ENCODE results near the gene ESRRG.

The ESRRG gene

DNA sequence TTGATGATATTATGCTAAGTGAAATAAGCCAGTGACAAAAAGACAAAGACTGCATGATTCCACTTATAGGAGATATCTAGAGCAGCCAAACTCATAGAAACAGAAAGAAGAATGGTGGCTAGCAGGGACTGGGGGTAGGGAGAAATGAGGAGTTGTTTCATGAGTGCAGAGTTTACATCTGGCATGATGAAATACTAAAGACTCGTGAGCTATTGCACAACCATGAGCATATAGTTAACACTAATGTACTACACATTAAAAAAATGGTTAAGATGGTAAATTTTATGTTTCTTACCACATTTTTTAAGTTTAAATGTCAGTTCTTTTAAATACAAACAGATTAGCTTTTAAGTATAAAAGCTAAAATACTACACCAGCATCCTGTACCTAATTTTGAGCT is 57.8 kb downstream of the ESRRG start:
- Histone ChIP-seq H3K4me3 (0 out of 2 replicates have a peak overlapping the region, but pooled peaks have one; percentile 18), H3K9ac (ENCODE audit: insufficient read length) (no peak overlapping the region), H3K9me3 (ENCODE audit: low read depth, low read length) (no peaks in the 10 kb centered on the region), H3K36me3 (ENCODE audit: insufficient read depth, low read length) (no peaks in the 10 kb centered on the region), H3K27ac (peak overlapping the region; percentile 84)
- peak; percentile 58 for DNase-seq (ENCODE audit: low read depth, low spot score)
- no peak for TF ChIP-seq POLR2AphosphoS5 (IDR thresholded peaks at IDR 0.05; ENCODE audit: borderline replicate concordance, low read depth, low read length)
- TF ChIP-seq FOXP2 (optimal IDR thresholded peaks at IDR 0.05; ENCODE audit: control extremely low read depth, extremely low read length, insufficient read depth): no peak
- no peak for TF ChIP-seq EZH2 (IDR thresholded peaks at IDR 0.05)

DNA sequence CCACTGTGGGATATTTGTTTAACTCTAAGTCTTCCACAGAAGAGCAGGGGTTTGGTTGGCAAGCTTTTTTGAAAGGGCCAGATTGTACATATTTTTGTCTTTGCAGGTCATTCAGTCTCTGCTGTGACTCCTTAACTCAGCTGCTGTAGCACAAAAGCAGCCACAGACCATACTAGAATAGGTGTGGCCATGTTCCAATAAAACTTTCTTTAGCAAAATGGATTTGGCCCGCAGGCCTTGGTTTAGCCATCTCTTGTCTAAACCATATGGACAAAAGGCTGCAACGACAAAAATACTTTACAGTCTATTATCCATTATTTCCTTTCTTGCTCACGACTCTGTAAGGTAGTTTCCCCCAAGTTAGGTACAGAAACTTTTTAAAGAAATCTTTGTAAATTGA is 60.5 kb downstream of the ESRRG start:
- no peak for TF ChIP-seq EZH2 (IDR thresholded peaks at IDR 0.05)
- TF ChIP-seq FOXP2 (optimal IDR thresholded peaks at IDR 0.05; ENCODE audit: control extremely low read depth, extremely low read length, insufficient read depth): no peak
- no peak for TF ChIP-seq POLR2AphosphoS5 (IDR thresholded peaks at IDR 0.05; ENCODE audit: borderline replicate concordance, low read depth, low read length)
- H3K36me3 ChIP-seq (ENCODE audit: insufficient read depth, low read length): no peaks in the 10 kb centered on the region

DNA sequence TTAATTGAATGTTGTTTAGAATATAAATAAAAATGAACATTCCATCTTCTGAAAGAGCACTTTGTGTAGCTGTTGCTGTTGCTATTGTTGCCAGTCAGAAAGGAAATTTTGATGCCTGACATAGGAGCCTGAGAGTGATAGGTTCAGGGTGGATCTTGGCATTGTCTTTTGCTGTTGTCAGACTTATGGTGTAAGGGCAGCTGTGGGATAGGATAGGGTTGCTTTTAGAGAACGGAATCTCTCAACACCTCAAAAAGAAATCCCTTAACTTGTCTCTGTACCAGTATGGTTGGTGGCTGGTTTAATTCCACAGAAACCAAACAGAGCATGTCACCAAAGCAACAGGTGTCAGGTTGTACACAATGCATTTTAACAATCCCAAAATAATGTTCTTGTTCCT is 62.7 kb downstream of the ESRRG start:
- Histone ChIP-seq H3K27ac (no peak overlapping the region), H3K9me3 (ENCODE audit: low read depth, low read length) (no peaks in the 10 kb centered on the region), H3K4me3 (no peak overlapping the region), H3K36me3 (ENCODE audit: insufficient read depth, low read length) (no peaks in the 10 kb centered on the region), H3K9ac (ENCODE audit: insufficient read length) (no peak overlapping the region)
- no peak for DNase-seq (ENCODE audit: low read depth, low spot score)
- TF ChIP-seq EZH2 (IDR thresholded peaks at IDR 0.05) (no peak), FOXP2 (optimal IDR thresholded peaks at IDR 0.05; ENCODE audit: control extremely low read depth, extremely low read length, insufficient read depth) (no peak), POLR2AphosphoS5 (IDR thresholded peaks at IDR 0.05; ENCODE audit: borderline replicate concordance, low read depth, low read length) (no peak)

More for the DNA sequence above, 60.5 kb downstream of the ESRRG start:
- H3K9ac ChIP-seq (ENCODE audit: insufficient read length): no peak overlapping the region
- no peaks in the 10 kb centered on the region for H3K9me3 ChIP-seq (ENCODE audit: low read depth, low read length)
- no peak for DNase-seq (ENCODE audit: low read depth, low spot score)
- H3K4me3 ChIP-seq: no peak overlapping the region
- no peak overlapping the region for H3K27ac ChIP-seq

DNA sequence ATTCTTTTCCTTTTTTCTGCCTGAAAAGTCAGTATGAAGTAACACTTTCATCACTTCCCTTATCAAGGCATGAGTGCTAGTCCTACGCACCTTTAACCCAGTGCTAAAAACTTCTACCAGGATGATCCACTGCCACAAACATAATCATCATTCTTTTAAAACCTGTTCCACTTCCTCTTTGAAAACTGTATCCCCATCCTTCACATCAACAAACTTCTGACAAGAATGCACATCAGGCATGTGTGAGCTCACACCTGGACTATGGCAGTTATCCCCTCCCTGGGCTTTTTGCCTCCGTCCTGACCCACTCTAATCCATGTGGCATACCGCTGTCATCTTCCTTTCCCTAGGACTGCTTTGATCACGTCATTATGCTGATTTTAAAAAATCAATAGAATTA is 70.2 kb downstream of the ESRRG start:
- TF ChIP-seq POLR2AphosphoS5 (IDR thresholded peaks at IDR 0.05; ENCODE audit: borderline replicate concordance, low read depth, low read length): no peak
- no peak for TF ChIP-seq FOXP2 (optimal IDR thresholded peaks at IDR 0.05; ENCODE audit: control extremely low read depth, extremely low read length, insufficient read depth)
- TF ChIP-seq EZH2 (IDR thresholded peaks at IDR 0.05): no peak
- Histone ChIP-seq H3K36me3 (ENCODE audit: insufficient read depth, low read length) (no peaks in the 10 kb centered on the region), H3K27ac (no peak overlapping the region)

DNA sequence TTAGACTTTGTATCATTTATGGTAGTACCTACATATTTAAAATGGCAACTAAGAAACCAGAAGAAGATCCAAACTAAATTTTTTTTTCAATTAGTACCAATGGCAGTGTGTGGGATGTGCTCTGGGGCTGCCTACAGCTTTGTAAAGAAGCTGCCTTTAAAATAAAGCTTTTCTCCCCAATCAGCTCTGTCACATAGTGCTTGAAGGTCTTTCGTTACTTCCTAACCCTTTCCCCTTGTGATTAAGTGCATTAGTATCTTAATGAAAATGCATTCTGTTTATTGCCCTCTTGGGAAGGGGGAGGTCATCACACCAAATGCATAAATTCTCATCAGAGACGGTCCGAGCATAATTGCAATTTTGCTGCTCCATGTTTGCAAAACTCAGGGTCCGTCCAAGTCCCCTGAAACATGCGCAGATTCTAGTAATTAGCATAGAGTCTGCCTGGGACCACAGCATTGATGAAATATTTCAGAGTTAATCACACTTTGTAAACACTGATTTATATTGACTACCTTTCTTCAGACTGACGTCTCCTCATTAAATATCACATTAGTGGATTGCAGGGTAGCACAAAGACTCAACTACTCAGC is 71.3 kb downstream of the ESRRG start:
- no peak for TF ChIP-seq EZH2 (IDR thresholded peaks at IDR 0.05)
- TF ChIP-seq FOXP2 (optimal IDR thresholded peaks at IDR 0.05; ENCODE audit: control extremely low read depth, extremely low read length, insufficient read depth): no peak
- H3K4me3 ChIP-seq: no peak overlapping the region
- H3K36me3 ChIP-seq (ENCODE audit: insufficient read depth, low read length): no peaks in the 10 kb centered on the region
- DNase-seq (ENCODE audit: low read depth, low spot score): no peak
- H3K27ac ChIP-seq: no peak overlapping the region
- no peaks in the 10 kb centered on the region for H3K9me3 ChIP-seq (ENCODE audit: low read depth, low read length)
- H3K9ac ChIP-seq (ENCODE audit: insufficient read length): no peak overlapping the region

More for the DNA sequence above, 70.2 kb downstream of the ESRRG start:
- no peak overlapping the region for H3K4me3 ChIP-seq
- no peak for DNase-seq (ENCODE audit: low read depth, low spot score)
- H3K9ac ChIP-seq (ENCODE audit: insufficient read length): no peak overlapping the region
- H3K9me3 ChIP-seq (ENCODE audit: low read depth, low read length): no peaks in the 10 kb centered on the region

DNA sequence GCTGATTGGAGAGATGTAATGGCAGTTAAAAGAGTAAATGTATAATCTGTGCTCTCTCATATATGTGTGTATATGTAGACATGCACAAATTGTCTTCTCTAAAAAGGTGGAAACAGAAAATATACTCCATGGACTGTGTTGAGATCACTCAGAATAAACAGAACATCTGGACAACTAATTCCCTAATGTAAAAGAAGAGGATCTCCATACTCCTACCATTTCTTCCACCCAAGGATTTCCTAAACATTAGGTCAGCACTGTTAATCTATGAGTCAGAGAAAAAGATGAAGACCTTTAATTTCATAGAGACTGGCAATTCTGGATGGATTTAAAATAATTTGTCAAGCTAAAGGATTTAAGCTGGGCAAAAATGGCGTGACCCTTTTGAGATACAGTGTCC is 80.1 kb downstream of the ESRRG start:
- Histone ChIP-seq H3K9me3 (ENCODE audit: low read depth, low read length) (no peaks in the 10 kb centered on the region), H3K9ac (ENCODE audit: insufficient read length) (no peak overlapping the region), H3K36me3 (ENCODE audit: insufficient read depth, low read length) (no peaks in the 10 kb centered on the region), H3K27ac (no peak overlapping the region), H3K4me3 (no peak overlapping the region)
- DNase-seq (ENCODE audit: low read depth, low spot score): no peak
- no peak for TF ChIP-seq EZH2 (IDR thresholded peaks at IDR 0.05)
- TF ChIP-seq POLR2AphosphoS5 (IDR thresholded peaks at IDR 0.05; ENCODE audit: borderline replicate concordance, low read depth, low read length): no peak
- no peak for TF ChIP-seq FOXP2 (optimal IDR thresholded peaks at IDR 0.05; ENCODE audit: control extremely low read depth, extremely low read length, insufficient read depth)

DNA sequence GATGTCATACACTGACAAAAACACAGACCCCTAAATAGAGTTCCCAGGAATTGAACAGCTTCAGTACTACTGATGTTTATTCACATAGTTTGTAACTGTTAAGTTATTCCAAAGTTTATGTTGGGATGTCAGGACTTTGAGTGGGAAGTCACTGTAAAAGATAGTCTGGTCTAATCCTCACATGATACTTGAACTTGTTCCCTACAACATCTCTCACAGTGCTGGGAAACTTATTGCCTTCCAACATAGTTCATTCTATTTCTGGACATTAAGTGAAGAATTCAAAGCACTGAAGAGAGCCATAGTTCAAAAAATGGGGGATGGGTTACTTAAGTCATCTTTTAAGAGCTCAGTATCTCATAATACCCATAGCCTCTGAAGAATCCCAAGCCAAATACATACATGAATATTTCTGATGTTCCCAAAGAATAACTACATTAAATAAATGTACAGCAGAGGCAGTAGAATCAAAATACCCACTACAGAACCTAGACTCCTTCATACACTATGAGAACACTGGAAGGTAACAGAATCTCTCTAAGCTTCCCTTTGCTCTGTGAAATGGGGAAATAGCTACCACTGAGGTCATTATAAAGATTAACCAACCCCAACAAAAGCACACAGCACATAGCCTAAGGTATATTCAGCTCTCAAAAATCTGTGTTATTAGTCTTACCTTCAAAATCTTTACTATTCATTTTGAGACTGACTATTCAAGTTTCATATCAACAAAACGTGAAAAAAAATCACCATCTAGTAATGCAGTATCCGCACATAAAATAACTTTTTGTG is 81.4 kb downstream of the ESRRG start:
- Histone ChIP-seq H3K9ac (ENCODE audit: insufficient read length) (no peak overlapping the region), H3K9me3 (ENCODE audit: low read depth, low read length) (no peaks in the 10 kb centered on the region), H3K36me3 (ENCODE audit: insufficient read depth, low read length) (no peaks in the 10 kb centered on the region), H3K4me3 (no peak overlapping the region), H3K27ac (no peak overlapping the region)
- DNase-seq (ENCODE audit: low read depth, low spot score): no peak
- TF ChIP-seq FOXP2 (optimal IDR thresholded peaks at IDR 0.05; ENCODE audit: control extremely low read depth, extremely low read length, insufficient read depth) (no peak), POLR2AphosphoS5 (IDR thresholded peaks at IDR 0.05; ENCODE audit: borderline replicate concordance, low read depth, low read length) (no peak), EZH2 (IDR thresholded peaks at IDR 0.05) (no peak)

DNA sequence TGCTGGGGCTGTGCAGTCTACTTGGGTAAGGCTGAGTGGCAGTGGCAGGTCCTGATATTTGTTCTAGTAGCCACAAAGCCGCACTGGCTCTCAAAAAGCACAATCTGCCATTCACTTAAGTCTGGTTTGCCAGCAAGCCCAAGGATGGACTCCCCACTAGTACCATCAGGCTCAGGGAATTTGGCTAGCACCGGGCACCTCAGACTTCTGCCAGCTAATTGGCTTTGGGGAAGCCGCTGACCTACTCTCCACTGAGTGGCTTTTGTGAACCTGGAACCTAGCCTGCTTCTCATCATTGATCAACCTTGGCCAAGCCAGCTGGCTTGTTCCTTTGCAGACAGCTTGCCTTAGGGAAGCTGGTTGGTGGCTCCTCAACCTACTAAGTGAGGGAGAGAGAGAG is 83.1 kb downstream of the ESRRG start:
- no peak overlapping the region for H3K4me3 ChIP-seq
- no peak for TF ChIP-seq FOXP2 (optimal IDR thresholded peaks at IDR 0.05; ENCODE audit: control extremely low read depth, extremely low read length, insufficient read depth)
- no peak for TF ChIP-seq POLR2AphosphoS5 (IDR thresholded peaks at IDR 0.05; ENCODE audit: borderline replicate concordance, low read depth, low read length)
- no peak for TF ChIP-seq EZH2 (IDR thresholded peaks at IDR 0.05)
- no peak for DNase-seq (ENCODE audit: low read depth, low spot score)
- H3K27ac ChIP-seq: no peak overlapping the region
- H3K9ac ChIP-seq (ENCODE audit: insufficient read length): no peak overlapping the region
- no peaks in the 10 kb centered on the region for H3K36me3 ChIP-seq (ENCODE audit: insufficient read depth, low read length)
- H3K9me3 ChIP-seq (ENCODE audit: low read depth, low read length): no peaks in the 10 kb centered on the region
